H1 (cell line): Measurements from ENCODE around the gene ATG16L2. TPM values are rescaled to one million over a fixed set of nuclear protein-coding genes. Genes with fewer than 3 reads are reported as not detected.

Experiments
- CTCF ChIA-PET: fragments of 300-600 bp; sonication (Branson Sonifier 250); formaldehyde crosslinking; loops from one replicate; lab custom pipeline; 2021; ENCODE audit not compliant: partially characterized antibody; lab: Charles Lee
- POLR2A ChIA-PET: fragments of 300-600 bp; sonication (Branson Sonifier 250); formaldehyde crosslinking; loops from one replicate; lab custom pipeline; 2021; ENCODE audit warnings: inconsistent platforms; ENCODE audit not compliant: partially characterized antibody; lab: Charles Lee
- DNase-seq, 2 experiments: peaks; one replicate each; pipeline versions ENCODE4 v3.0.0 to v3.0.0-alpha.2; 2010 to 2022; ENCODE audit warnings: low spot score in 2 of 2, low read depth in 1 of 2, mixed read lengths in 1 of 2
- FAIRE-seq: peaks from 2 replicates; lab custom pipeline; 2011; peaks lifted over from hg19 to GRCh38; lab: Jason Lieb, UNC
- H2AFZ ChIP-seq: 2 replicates; pipeline ENCODE4 v1.8.1; 2012; ENCODE audit warnings: low read length, inconsistent platforms
- H2AK5ac ChIP-seq: 2 replicates; pipeline ENCODE4 v1.6.1; 2013; ENCODE audit warnings: low read depth, low read length
- H2BK120ac ChIP-seq: replicated peaks from 2 replicates; pipeline ENCODE3; 2013; ENCODE audit warnings: low read depth, low read length, inconsistent platforms
- H2BK12ac ChIP-seq: 2 replicates; pipeline ENCODE4 v1.6.1; 2013; ENCODE audit warnings: low read depth, low read length
- H2BK15ac ChIP-seq: 2 replicates; pipeline ENCODE4 v1.6.1; 2013; ENCODE audit warnings: low read length
- H2BK20ac ChIP-seq: 2 replicates; pipeline ENCODE4 v1.6.1; 2013; ENCODE audit warnings: low read length
- H2BK5ac ChIP-seq: 2 replicates; pipeline ENCODE4 v1.6.1; 2013; ENCODE audit warnings: low read depth, low read length
- H3K14ac ChIP-seq: 2 replicates; pipeline ENCODE4 v1.6.1; 2013; ENCODE audit warnings: inconsistent platforms; ENCODE audit not compliant: insufficient read length
- H3K18ac ChIP-seq: 2 replicates; pipeline ENCODE4 v1.6.1; 2013; ENCODE audit warnings: low read length; ENCODE audit errors: extremely low read depth
- H3K23ac ChIP-seq: 2 replicates; pipeline ENCODE4 v1.6.1; 2013; ENCODE audit warnings: inconsistent platforms; ENCODE audit not compliant: insufficient read length
- H3K23me2 ChIP-seq: 2 replicates; pipeline ENCODE4 v1.6.1; 2013; ENCODE audit warnings: low read depth, low read length
- H3K27ac ChIP-seq: 2 replicates; pipeline ENCODE4 v1.6.1; 2011; ENCODE audit warnings: low read depth, low read length, inconsistent platforms
- H3K27me3 ChIP-seq, 4 experiments: replicated peaks in 1 of 4; 1 replicate in 1 of 4; 2 replicates in 3 of 4; pipeline versions ENCODE4 v1.6.1 to v1.8.1; 2011 to 2013; ENCODE audit warnings: low read length in 3 of 4, mild to moderate bottlenecking in 3 of 4, inconsistent platforms in 2 of 4, mixed read lengths in 2 of 4, moderate library complexity in 1 of 4; ENCODE audit not compliant: control insufficient read depth in 3 of 4, insufficient read depth in 3 of 4; ENCODE audit errors: extremely low read depth in 1 of 4
- H3K36me3 ChIP-seq, 4 experiments: 2 replicates each; pipeline versions ENCODE4 v1.6.1 to v1.8.1; 2011 to 2013; ENCODE audit warnings: mild to moderate bottlenecking in 4 of 4, low read length in 3 of 4, moderate library complexity in 2 of 4, control low read depth in 1 of 4, inconsistent platforms in 1 of 4; ENCODE audit not compliant: insufficient read depth in 4 of 4, control insufficient read depth in 2 of 4
- H3K4ac ChIP-seq: replicated peaks from 2 replicates; pipeline ENCODE3; 2013; ENCODE audit warnings: low read length, low read depth, mixed read lengths, inconsistent platforms; ENCODE audit not compliant: insufficient read length
- H3K4me1 ChIP-seq, 4 experiments: replicated peaks in 1 of 4; 1 replicate in 1 of 4; 2 replicates in 3 of 4; pipeline versions ENCODE4 v1.6.1 to v1.8.1; 2011 to 2013; ENCODE audit warnings: low read length in 3 of 4, inconsistent platforms in 2 of 4, mixed read lengths in 1 of 4; ENCODE audit not compliant: insufficient read depth in 4 of 4, control insufficient read depth in 3 of 4
- H3K4me2 ChIP-seq, 2 experiments: 2 replicates each; pipeline versions ENCODE4 v1.6.1 to v1.8.1; 2011 to 2013; ENCODE audit warnings: low read depth in 2 of 2, low read length in 2 of 2, control low read depth in 1 of 2, inconsistent platforms in 1 of 2, mild to moderate bottlenecking in 1 of 2; ENCODE audit not compliant: insufficient read depth in 1 of 2
- H3K4me3 ChIP-seq, 4 experiments: fragments of 200-600, 300-600 bp in 1 of 4; sonication (generic), shearing (Covaris generic), sonication (Bioruptor Twin) in 1 of 4; 2 replicates each; pipeline versions ENCODE4 v1.5.1 to v1.8.1; 2011 to 2016; ENCODE audit warnings: low read length in 4 of 4, low read depth in 3 of 4, control low read depth in 2 of 4, inconsistent platforms in 2 of 4, mild to moderate bottlenecking in 2 of 4, mixed read lengths in 1 of 4, moderate library complexity in 1 of 4; ENCODE audit not compliant: insufficient read depth in 2 of 4; ENCODE audit errors: extremely low read depth in 1 of 4
- H3K56ac ChIP-seq: replicated peaks from 2 replicates; pipeline ENCODE3; 2013; ENCODE audit warnings: low read depth, mild to moderate bottlenecking, mixed read lengths, low read length, inconsistent platforms; ENCODE audit not compliant: insufficient read length
- H3K79me1 ChIP-seq: 2 replicates; pipeline ENCODE4 v1.6.1; 2013; ENCODE audit warnings: low read depth, low read length, control low read depth
- H3K79me2 ChIP-seq, 2 experiments: 2 replicates each; pipeline versions ENCODE4 v1.6.1 to v1.8.1; 2012 to 2013; ENCODE audit warnings: low read length in 2 of 2, mild to moderate bottlenecking in 2 of 2, inconsistent platforms in 1 of 2; ENCODE audit not compliant: insufficient read depth in 2 of 2, control insufficient read depth in 1 of 2
- H3K9ac ChIP-seq, 4 experiments: replicated peaks in 1 of 4; 1 replicate in 1 of 4; 2 replicates in 3 of 4; pipeline versions ENCODE4 v1.6.1 to v1.8.1; 2011 to 2013; ENCODE audit warnings: low read depth in 3 of 4, low read length in 3 of 4, control low read depth in 2 of 4, mild to moderate bottlenecking in 2 of 4, moderate library complexity in 2 of 4, inconsistent platforms in 1 of 4; ENCODE audit errors: extremely low read depth in 1 of 4
- H3K9me3 ChIP-seq, 2 experiments: 2 replicates each; pipeline versions ENCODE4 v1.6.1 to v1.8.1; 2012 to 2013; ENCODE audit warnings: mild to moderate bottlenecking in 2 of 2, moderate library complexity in 2 of 2, control low read depth in 1 of 2, inconsistent platforms in 1 of 2, low read depth in 1 of 2, low read length in 1 of 2, mixed read lengths in 1 of 2; ENCODE audit not compliant: insufficient read depth in 2 of 2
- H4K20me1 ChIP-seq, 2 experiments: replicated peaks in 1 of 2; 2 replicates each; pipeline versions ENCODE3 to v1.8.1; 2011 to 2013; ENCODE audit warnings: inconsistent platforms in 2 of 2, low read length in 2 of 2, mild to moderate bottlenecking in 1 of 2; ENCODE audit not compliant: insufficient read depth in 2 of 2, control insufficient read depth in 1 of 2
- H4K5ac ChIP-seq: 2 replicates; pipeline ENCODE4 v1.6.1; 2013; ENCODE audit warnings: low read length, low read depth, mixed read lengths, inconsistent platforms; ENCODE audit not compliant: insufficient read length
- H4K8ac ChIP-seq: 2 replicates; pipeline ENCODE4 v1.8.0; 2013; ENCODE audit warnings: mild to moderate bottlenecking, moderate library complexity, low read length, inconsistent platforms; ENCODE audit not compliant: insufficient read depth; ENCODE audit errors: extremely low read depth
- H4K91ac ChIP-seq: replicated peaks from 2 replicates; pipeline ENCODE3; 2013; ENCODE audit warnings: low read length, mixed read lengths, inconsistent platforms; ENCODE audit not compliant: insufficient read length
- BRCA1 ChIP-seq: IDR thresholded peaks from 2 replicates; pipeline ENCODE4 v1.6.1; 2012; ENCODE audit warnings: low read depth, low read length, improper control_type of control experiment
- POLR2A ChIP-seq, 2 experiments: IDR thresholded peaks; 1 replicate in 1 of 2; 2 replicates in 1 of 2; pipeline ENCODE4 v1.6.1; 2011; ENCODE audit warnings: low read depth in 2 of 2, low read length in 2 of 2, mild to moderate bottlenecking in 2 of 2; ENCODE audit errors: control extremely low read depth in 1 of 2
- WGBS, 2 experiments: shearing (Covaris generic) in 1 of 2; methylation state at CpG; one replicate each; pipeline versions ENCODE4 v1.1.6 to v1.1.7; 2013 to 2015; ENCODE audit warnings: low lambda C conversion rate in 2 of 2, mixed read lengths in 2 of 2, inconsistent platforms in 1 of 2, low coverage in 1 of 2, missing lambda C conversion rate in 1 of 2; ENCODE audit not compliant: insufficient replicate concordance in 2 of 2, insufficient coverage in 1 of 2, insufficient read length in 1 of 2; ENCODE audit errors: extremely low coverage in 1 of 2, missing lambda C conversion rate in 1 of 2; 5-methylcytosine and 5-hydroxymethylcytosine counted together
- polyA plus RNA-seq, 7 experiments: library from polyadenylated mRNA; depleted of rRNA in 3 of 7; stranded (reverse) in 5 of 7; unstranded in 2 of 7; fragments of >200 nt in 5 of 7; fragments of 200-250 nt in 2 of 7; gene quantifications; 1 replicate in 5 of 7; 2 replicates in 1 of 7; 4 replicates in 1 of 7; pipeline versions ENCODE4 v1.2.1 to v1.2.3, GENCODE V29; 2011 to 2013; ENCODE audit warnings: missing spikeins in 2 of 7, mixed read lengths in 2 of 7
- total RNA-seq: library from RNA; stranded (reverse); fragmentation: NEBNext Ultra II Directional; extraction: Animal tissue kit (Norgen Biotek cat#: 25700); gene quantifications from 2 replicates; pipeline ENCODE4 v1.2.1, GENCODE V29; 2021

ATG16L2 gene
- total and polyA plus RNA-seq, 2 of the 8 experiments (the other 6 are each of a cell fraction or from before 2014, with no cell fraction given): 11.0 to 18.5 TPM

DNA sequence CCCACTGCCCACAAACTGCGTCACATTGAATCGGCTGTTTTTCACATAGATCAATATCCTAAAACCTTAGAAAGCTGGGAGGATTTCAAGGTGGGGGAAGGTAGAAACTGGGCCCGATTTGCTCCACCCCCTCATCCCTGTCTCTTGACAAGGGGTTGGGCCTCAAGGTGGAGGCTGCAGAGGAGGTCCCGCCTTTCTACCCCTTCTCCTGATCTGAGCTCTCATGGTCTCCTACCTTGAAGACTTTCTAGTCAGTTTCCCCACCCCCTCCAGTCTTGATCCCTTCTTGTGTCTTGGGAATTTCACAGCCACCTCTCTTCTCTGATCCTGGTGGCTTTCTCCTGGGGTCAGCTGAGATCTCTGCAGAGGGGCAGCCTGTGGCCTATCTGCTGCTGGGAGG, 15.8 kb upstream of the ATG16L2 start:
- no peak overlapping the region for H2AK5ac ChIP-seq
- no peak overlapping the region for H2BK120ac ChIP-seq
- no peak for FAIRE-seq
- no peak overlapping the region for H3K27ac ChIP-seq
- no peak overlapping the region for H3K23ac ChIP-seq
- no peaks in the 10 kb centered on the region for H3K23me2 ChIP-seq
- H4K20me1 ChIP-seq: no peaks in the 10 kb centered on the region
- no peak overlapping the region for H2BK12ac ChIP-seq
- DNase-seq: no peak
- WGBS, 2 experiments: 88% methylated on average over 4 of the region's 4 CpGs; no CpG with 5 or more reads in 1 of the 2 experiments
- no peak overlapping the region for H2BK15ac ChIP-seq
- H3K79me2 ChIP-seq: no peaks in the 10 kb centered on the region
- no peaks in the 10 kb centered on the region for H3K9me3 ChIP-seq
- H2AFZ ChIP-seq: 0 out of 2 replicates have a peak overlapping the region, but pooled peaks have one; percentile 67
- ChIA-PET CTCF (interaction anchor here (0.6 to 2.4 kb wide), 14 partner anchors 11 to 500 kb away, joined by 3 to 14 read pairs (median 4); partner anchors contain the start of gene ATG16L2), POLR2A (interaction anchor here (0.8 to 1.6 kb wide), 7 partner anchors 9 to 513 kb away, joined by 3 to 4 read pairs (median 4); no protein-coding TSS in a partner anchor)
- no peak overlapping the region for H4K5ac ChIP-seq
- H3K14ac ChIP-seq: no peak overlapping the region
- H4K8ac ChIP-seq: no peak overlapping the region
- peak overlapping the region; percentile 5 for H4K91ac ChIP-seq
- H3K79me1 ChIP-seq: no peaks in the 10 kb centered on the region
- no peaks in the 10 kb centered on the region for H3K27me3 ChIP-seq
- H3K9ac ChIP-seq: no peak overlapping the region
- H3K4me2 ChIP-seq: peak overlapping the region; percentile 12 to 15; a peak in 2 of 4 replicates
- no peak overlapping the region for H2BK20ac ChIP-seq
- peak overlapping the region; percentile 76; the same call in 1 of the 2 replicates for H2BK5ac ChIP-seq
- TF ChIP-seq BRCA1 (no peak), POLR2A (IDR thresholded peaks at IDR 0.05; ENCODE audit: control extremely low read depth in 1 of 2, low read depth in 2 of 2, low read length in 2 of 2) (0 out of 3 replicates have a peak, but pooled peaks of 1 of the 2 experiments have one; percentile 8)
- TF ChIP-seq, all 59 proteins: peak for 1
- Histone ChIP-seq H3K18ac (0 out of 2 replicates have a peak overlapping the region, but pooled peaks have one; percentile 6), H3K4ac (no peak overlapping the region), H3K4me1 (peaks cover 0 to 11% (median 4%) of the 10 kb centered on the region in 4 experiments; a peak in 3 of 7 replicates), H3K4me3 (no peak overlapping the region), H3K36me3 (no peaks in the 10 kb centered on the region), H3K56ac (no peak overlapping the region)
